ENCODE data around the gene SLC12A6.

DNA sequence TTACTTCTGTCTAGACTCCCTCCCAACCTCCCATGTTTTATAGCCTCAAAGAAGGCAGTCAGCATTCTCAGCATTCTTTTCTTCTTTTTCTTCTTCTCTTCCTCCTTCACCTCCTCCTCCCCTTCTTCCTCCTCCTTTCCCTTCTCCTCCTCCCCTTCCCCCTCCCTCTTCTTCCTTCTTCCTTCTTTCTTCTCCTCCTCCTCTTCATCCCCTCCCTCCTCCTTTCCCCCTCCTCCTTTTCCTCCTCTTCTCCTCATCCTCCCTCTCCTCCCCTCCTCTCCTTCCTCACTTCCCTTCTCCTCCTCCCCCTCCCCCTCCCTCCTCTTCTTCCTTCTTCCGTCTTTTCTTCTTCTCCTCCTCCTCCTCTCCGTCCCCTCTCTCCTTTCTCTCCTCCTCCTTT is 33.1 kb upstream of the SLC12A6 start:
- TF ChIP-seq POLR2A (IDR thresholded peaks at IDR 0.05) = no peak
- TF ChIP-seq, protein P1, sequence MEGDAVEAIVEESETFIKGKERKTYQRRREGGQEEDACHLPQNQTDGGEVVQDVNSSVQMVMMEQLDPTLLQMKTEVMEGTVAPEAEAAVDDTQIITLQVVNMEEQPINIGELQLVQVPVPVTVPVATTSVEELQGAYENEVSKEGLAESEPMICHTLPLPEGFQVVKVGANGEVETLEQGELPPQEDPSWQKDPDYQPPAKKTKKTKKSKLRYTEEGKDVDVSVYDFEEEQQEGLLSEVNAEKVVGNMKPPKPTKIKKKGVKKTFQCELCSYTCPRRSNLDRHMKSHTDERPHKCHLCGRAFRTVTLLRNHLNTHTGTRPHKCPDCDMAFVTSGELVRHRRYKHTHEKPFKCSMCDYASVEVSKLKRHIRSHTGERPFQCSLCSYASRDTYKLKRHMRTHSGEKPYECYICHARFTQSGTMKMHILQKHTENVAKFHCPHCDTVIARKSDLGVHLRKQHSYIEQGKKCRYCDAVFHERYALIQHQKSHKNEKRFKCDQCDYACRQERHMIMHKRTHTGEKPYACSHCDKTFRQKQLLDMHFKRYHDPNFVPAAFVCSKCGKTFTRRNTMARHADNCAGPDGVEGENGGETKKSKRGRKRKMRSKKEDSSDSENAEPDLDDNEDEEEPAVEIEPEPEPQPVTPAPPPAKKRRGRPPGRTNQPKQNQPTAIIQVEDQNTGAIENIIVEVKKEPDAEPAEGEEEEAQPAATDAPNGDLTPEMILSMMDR (IDR thresholded peaks at IDR 0.05) = no peak

All from heart left ventricle (tissue), 13 donors.